Suppressor macrophage treated with lipopolysaccharide for 4 hours (primary cell): ENCODE measurements around the gene ATXN7.
A peak's percentile ranks its signal among the peaks of the same experiment; 100 is the strongest.

ENCODE experiments used
- DNase-seq: peaks from one replicate; pipeline ENCODE4 v3.0.0-alpha.2; 2020

Gene ATXN7

DNA sequence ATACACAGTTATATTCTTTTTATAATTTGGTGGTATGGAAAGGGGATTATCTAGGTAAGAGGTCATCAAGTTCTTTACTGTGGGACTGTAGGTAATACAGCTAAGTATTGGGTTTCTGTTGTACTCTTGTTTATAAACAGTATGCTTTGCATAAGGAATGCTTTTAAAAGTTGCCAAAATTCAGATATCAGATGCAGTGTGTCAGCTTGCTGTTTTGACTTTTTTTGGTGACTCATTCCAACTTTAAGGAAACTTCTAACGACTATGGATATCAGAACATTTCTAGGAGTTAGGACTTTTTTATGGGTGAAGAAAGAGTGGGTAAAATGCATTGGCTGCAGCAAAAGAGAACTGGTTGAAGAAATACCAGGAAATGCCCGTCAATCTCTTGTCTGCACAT lies 45.8 kb downstream of the ATXN7 start:
- no peak for DNase-seq

DNA sequence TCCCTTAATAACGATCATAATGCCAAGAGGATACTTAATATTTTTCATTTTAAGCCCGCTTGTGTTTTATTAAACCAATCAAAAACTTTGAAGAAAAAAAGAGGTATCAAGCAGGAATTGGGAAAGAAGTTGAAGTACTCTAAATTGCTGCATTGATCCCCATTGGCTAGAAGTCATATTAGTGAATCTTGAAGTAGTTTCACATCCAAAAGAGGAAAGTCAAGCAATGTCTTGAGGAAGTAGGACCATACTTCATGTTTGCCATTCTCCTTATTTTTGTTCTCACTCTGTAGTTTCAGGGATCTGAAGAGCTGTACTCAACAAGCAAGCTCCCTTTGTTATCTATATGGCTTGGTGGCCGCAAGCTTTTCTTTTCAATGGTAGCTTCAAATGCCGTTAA lies 46.3 kb downstream of the ATXN7 start:
- DNase-seq = no peak

DNA sequence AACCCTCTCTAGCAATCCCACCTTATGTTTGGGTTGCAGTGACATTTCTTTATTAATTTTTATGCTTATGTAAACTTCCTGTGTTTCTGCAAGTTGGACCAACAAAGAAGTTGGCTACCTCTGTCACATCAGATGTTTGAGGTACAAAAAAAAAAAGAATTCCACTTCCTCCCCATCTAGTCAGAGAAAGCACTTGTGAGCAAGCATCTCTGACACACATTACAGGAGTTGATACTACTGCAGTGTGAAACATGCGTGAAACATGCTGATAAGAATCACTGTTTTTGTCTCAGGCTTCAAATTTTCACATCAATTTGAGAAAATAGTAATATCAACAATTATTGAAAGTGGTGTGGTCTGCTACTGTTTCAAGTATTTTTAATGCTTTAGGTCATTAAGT lies 47.2 kb downstream of the ATXN7 start:
- DNase-seq = no peak

DNA sequence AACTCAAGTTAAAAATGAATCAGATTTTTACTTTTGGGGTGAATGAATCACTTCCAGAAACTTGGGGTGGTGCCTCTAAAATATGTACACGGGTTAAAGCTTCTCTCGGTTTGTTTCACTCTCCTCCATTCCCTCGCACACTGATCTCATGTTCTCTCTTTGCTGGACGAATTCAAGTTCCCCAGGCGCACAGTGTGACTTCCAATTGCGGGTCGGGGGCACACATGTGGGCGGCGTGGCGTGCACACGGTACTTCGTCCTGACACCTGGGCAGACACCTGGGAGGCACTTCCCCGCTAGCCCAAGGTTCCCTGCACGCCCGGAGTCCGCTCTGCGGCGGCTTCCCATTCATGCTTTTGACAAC lies 47.8 kb downstream of the ATXN7 start:
- peak; percentile 13 for DNase-seq

DNA sequence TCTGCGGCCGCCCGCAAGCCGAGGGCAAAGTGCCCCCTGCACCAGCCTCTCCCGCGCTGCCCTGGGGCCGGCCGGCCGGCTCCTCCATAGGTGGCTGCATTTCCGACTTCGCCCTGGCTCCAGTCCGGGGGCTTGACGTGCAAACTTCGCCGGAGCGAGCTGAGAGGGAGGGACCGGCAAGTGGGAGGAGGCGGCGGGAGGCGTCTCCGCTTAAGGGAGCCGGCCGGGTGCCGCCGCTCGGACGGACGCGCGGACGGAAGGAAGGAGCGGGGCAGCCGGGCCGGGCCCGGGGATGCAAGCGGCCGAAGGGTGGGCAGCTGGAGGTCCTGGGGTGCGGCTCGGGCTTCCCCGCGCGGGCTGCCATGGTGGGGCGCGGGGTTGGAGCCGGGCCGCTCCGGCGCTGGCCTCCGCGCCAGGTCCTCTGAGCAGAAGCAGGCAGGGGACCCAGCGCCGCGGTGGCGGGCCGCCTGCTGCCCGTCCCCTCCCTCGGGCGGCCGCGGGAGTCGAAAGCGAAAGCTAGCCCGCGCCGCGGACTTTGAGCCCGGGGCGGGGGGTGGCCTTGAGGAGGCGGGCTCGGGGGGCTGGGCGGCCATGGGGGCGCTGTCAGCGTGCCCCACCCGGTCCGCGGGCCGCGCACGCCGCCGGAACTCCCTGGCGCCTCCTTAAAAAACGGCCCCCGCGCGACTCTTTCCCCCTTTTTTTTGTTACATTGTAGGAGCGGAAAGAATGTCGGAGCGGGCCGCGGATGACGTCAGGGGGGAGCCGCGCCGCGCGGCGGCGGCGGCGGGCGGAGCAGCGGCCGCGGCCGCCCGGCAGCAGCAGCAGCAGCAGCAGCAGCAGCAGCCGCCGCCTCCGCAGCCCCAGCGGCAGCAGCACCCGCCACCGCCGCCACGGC lies 48.5 kb downstream of the ATXN7 start, which contains the start of gene SCAANT1:
SCAANT1 (minus strand) TSS at position 511 of the 895 bp plus-strand sequence.
- DNase-seq = peak; percentile 94

DNA sequence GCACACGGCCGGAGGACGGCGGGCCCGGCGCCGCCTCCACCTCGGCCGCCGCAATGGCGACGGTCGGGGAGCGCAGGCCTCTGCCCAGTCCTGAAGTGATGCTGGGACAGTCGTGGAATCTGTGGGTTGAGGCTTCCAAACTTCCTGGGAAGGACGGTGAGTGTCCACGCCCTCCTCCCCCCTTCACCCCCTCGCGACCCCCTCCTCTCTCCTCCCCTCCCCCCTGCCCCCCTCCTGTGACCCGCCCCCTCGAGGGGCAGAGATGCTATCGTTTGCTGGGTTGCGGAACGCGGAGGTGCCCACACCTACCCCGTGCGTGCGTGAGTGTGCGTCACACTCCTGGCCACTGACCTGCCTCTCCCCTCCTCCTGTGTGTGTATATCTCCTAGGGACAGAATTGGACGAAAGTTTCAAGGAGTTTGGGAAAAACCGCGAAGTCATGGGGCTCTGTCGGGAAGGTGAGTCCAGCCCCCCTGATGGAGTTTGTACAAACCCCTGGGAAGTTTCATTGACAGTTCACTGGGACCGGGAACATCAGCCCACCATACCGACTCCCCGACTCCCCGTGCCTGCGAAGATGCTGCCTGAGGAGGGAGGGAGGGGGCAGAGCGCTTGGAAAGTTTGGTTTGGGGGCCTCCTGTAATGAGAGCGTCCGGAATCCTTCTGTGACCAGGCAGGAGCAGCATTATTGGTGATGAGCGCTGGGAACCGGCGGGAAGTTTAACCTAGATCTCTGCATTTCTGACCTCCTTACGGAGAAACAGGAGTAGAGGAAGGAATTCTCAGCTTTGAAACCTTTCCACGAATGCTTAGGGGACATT lies 49.3 kb downstream of the ATXN7 start:
- no peak for DNase-seq

DNA sequence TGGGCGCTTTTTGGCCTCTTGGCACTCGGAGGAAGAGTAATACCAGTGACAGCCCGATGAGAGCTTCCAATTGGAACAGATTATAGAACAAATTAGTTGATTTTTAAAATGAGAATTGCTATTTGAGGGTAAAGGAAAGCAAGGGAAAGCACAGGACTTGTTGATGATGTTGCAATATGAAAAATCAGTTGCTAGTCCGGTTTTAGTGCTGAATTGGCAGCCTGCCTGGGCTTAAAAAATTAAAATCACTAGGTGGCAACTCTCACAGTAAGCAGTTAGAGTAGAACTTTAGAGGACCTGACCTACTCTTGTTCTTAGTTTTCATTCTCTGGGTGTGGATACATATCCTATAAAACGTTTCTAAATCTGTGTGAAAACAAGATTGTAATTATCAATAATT lies 50.6 kb downstream of the ATXN7 start:
- peak; percentile 32 for DNase-seq

DNA sequence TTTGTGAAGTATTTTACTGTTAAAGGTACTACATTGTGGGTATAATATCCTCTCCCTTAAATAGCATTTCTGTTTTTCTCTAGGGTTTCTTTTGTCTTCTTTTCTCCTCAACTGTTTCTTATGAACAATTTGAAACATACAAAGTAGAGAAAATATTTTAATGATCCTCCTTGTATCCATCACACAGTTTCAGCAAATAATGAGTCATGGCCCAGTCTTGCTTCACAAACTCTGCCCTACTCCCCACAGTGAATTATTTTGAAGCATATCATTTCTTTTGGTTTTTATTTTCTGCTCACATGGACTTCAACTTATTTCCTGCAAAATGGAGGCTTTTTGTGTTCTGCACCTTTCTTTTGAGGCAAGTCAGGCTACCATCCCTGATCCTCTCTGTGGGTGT lies 54.7 kb downstream of the ATXN7 start:
- DNase-seq = no peak

DNA sequence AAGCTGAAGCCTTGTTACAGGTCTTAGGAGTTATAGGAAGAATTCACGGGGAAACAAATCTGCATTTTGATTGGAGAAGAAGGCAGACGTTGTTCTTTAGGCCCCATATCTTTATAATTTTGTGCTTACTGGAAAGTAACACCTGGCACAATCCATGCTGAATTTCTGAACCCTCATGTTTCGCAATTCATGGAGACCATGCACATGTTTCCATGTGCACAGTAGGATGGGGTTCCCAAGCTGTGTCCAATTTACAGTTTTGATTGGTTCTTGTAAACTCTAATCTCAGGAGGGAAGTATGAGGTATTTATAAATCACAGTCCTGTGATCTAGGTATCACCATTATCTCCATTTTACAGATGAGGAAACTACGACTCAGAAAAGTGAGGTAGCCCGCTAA lies 56.3 kb downstream of the ATXN7 start:
- DNase-seq = no peak

DNA sequence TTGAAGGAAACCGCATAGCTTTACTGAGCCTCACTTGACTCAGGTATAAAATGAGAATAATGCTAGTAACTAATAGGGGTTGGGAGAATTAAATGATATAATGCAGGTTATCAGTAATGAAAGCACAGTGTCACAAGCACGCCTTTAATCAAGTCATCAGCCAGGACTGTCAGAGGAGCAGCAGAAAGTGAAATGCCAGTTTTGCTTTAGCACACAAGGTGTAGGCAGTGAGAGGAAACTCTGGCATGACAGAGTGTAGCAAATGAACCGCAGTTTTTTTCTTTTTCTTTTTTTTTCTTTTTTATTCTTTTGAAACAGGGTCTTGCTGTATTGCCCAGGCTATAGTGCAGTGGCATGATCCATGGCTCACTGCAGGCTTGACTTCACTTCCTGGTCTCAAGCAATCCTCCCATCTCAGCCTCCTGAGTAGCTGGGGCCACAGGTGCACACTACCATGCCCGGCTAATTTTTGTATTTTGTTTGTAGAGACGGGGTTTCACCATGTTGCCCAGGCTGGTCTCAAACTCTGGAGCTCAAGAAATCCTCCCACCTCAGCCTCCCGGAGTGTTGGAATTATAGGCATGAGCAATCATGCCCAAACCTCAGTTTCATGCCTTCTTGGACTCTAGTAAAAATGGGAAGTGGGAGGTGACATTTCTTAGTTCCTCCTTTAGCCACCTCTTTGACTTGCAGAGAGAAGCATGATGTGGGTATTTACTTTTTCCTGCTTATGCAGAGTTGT lies 58.2 kb downstream of the ATXN7 start:
- peak; percentile 89 for DNase-seq

DNA sequence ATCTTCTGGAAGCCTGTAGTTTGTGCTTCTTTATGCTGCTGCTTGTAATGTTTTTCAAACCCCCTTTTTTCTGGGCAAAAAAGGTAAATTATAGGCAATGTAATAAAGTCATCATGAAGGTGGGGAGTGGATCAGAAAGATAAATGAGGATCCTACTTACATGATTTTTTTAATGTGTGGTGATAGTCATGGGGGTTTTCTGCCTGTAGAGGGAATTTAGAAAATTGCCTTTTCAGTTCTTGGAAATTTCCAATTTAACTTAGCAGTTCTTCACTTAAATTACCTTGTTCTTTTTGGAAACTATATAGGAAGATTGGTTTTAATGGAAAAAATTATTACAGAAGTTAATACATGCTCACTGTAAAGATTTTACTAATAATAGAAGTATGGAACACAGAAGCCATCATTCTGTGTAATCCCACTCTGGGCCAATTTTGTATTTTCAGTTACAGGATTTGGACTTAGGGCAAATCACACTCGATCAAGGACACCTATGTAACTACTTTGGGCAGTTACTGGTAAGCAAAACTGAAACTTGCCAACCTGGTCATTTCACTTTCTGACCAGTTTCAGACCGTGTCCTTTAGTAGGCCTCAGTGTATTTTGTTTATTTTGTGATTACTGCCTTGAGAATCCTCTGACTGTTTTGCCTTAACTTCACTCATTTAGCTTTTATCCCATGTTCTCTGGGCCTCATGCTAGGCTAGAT lies 59.0 kb downstream of the ATXN7 start:
- DNase-seq = no peak

DNA sequence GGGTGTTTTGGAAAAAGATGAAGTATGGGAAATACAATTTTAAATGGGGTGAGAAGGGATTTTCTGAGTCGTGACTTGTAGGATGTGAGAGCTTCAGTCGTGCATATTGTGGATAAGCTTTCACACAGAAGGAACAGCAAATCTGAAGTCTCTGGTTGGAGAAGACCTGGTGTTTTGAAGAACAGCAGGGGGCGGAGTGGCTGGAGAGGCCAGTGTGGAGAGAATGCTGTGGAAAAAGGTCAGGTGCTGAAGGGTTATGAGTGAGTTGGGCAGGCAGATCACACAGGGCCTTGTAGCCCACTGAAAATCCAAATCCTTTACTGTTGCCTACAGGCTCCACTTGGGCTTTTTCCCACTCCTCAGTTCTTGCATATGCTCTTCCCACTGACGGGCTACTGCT lies 62.6 kb downstream of the ATXN7 start:
- DNase-seq = no peak

DNA sequence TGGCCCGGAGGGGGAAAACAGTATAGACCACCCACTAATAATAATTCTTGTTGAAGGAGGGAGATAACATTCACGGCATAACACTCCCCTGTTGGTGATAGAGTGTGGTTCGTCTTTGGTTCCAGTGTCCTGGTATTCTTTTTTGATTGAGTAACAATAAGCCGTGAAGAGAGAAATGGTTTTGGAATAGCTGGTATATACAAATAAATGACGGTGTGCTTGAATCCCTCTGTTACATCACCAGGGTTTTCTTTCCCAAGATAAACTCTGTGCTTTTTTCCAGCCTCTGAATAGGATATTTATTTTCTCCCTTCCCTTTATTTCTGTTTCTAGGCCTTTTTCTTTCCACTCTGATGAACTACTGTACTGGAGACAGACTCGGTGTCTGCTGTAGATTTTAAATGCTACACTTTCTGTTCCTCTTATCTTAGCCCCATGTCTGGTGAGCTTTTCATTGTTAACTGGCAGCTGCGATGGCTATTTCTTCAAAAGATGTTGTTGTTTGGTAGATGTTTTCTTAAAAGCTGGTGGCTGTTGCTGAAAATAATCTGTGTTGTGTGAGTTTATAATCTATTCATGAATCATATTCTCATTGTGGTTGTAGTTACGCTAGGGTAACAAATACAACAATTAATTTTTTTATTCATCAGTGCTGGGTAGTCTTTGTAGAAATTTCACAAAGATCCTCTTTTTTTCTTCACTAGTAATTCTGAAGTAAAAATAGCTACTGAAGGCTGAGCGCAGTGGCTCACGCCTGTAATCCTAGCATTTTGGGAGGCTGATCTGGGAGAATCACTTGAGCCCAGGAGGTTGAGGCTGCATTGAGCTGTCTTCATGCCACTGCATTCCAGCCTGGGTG lies 64.0 kb downstream of the ATXN7 start:
- peak; percentile 56 for DNase-seq

DNA sequence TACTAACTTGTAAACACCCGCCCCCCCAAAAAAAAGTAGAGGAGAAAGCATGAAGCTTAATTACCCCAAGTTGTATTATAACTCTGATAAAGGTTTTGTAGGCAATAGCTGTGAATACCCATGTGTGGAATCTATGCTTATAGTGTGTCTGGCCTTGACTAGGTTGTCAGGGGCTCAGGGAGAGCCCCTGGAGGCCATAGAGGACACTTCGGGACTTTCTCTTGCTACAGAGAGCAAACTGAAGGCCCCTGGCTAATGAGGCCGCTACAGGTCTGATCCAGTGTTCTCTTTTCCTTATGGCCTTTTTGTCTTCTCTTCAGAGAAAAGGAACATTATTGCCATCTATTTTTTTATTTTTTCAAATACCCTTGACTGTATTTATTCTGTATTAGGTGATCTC lies 67.6 kb downstream of the ATXN7 start:
- no peak for DNase-seq

DNA sequence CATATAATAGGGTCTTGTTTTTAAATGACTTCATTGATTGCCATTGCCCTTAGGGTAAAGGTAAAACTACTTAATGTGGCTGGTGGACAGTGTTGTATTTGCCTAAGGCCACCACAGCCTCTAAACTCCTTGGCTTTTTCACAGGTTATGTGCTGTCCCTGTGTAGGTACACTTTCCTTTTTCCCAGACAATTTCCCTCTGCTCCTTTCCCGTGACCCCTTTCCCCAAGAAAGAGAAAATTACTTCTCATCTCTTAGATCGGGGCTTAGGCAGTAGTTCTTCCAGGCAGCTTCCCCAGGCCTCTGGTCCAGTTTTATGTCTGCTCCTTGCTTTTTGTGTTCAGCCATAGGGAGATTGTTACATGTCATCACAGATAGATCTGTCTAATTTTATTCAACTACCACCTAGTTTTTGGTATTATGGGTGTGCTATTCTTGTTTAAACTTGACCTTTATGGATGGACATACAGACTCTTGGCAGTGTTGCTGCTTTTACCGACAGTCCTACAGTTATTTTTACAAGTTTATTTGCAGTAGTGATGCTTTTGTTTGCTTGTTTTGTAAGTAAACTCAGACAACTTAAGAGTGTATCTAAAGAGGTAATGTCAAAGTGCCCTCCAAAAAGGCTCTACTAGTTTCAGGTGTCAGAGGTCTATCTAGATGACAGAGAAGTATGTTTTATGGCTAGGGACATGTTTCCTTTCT lies 69.0 kb downstream of the ATXN7 start:
- no peak for DNase-seq

DNA sequence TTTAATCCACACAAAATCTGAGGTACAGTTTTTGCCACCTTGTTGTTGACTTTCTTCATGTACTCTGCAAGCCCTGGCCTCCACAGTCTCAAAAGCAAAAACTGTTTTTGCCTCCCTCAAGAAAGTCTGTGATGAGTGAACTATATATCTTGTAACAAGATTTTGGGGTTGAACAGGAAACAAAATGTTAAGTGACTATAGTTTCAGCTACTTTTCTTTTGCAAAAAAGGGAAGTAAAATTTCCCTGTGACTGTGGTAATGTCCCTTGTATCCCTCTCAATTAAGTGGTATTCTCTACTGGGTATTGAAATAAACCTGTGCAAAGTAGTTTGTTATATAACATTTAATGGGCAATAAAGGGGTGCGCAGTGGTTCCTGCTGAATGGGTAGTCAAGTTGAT lies 69.8 kb downstream of the ATXN7 start:
- DNase-seq = peak; percentile 65

DNA sequence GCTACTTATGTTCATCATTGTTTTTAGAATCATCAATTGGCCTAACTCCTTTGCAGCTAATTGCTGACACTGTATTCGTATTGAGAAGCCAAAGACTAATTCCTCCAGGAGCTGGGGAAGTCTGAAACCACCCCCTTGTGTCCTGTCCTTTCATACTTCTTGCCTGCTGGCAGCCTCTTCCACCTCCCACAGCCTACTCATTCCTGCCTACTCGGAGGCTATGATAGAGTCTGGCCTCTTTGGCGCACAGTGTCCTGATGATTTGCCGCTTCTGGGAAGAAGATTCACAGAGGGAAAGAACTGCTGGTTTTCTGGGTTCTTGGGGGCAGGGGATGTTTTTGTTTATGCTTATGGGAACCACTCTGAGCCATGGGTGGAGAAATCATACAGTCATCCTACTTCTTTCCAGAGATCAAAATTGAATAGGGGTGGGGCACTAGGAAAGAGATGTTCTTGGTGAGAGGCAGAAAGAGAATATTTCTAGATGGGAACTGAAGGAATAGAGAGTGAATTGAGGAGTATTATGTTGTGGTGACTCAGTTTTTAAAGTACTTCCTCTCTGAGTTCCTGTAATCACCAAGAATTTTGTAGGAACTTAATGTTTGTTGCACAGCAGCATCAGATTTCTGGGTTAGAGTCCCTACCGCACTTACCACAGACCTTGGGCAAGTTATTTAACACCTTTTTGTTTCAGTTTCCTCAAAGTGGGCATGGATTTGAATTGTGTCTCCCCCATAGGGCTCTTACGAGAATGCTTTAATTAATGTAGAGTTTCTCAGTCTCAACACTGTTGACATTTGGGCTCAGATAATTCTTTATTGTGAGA lies 70.6 kb downstream of the ATXN7 start:
- peak; percentile 89 for DNase-seq

DNA sequence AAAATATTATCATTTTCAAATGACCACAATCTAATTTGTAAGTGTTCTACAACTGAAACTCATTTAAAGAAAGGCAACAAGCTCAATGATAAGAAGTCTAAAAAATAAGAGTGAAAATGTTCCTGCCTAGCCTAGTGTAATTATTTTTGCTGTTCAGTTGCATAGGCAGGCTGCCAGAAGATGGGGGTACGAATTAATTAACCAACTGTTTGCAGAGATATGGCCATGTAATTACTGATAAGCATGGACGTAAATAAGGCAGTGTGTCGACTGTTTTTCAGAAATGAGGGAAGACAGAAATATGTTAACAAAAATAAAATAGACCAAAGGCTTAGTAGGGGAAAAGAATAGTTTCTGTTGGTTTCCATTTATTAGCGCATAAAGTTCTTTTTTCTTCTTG lies 73.3 kb downstream of the ATXN7 start:
- no peak for DNase-seq

DNA sequence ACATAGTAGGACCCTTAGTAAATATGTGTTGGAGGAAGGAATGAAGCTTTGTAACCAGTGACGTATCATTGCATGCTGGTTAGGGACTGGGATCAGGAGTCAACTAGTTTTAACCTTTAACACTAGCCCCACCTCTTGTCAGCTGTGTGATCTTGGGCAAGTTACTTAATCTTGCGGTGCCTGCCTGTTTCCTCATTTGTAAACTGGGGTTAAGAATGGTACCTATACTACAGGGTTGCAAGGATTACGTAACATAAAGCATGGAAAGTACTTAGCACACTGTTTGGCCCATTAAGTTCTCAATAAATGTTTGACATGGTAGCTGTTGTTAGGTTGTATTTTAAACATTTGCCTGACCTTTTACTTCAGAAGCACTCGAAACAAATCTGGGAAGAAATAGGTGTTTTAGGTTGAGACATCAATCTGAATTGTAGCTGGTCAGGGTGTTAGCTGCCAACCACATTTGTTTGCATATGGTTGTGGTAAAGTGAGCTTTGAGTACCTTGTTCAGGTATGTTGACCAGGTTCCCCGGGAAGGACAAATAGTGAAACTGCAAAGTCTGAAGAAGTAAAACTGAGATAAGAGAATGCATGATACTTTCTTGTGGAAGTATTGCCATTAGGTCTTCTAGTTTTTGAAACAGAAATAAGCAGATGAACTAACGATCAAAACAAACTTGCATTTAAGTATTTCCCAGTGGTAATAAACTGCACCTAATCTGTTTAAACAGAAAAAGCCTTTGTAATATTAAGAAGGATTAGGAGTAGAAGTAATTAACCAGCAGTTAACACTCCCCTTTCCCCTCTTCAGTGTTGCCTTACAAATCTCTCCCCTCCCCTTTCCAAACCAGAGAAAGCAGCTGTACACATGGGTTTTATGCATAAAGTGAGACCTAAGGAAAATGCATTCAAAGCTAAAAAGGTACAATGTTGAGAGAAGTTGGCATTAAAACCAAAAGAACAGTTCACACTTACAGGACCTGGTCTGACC lies 74.3 kb downstream of the ATXN7 start:
- DNase-seq = peak; percentile 78
